IMR-90 (cell line): ENCODE measurements around the gene PSMA2. TPM values are rescaled to one million over a fixed set of nuclear protein-coding genes. Genes with fewer than 3 reads are reported as not detected.

Source experiments
- ATAC-seq: fragments of 200-7000 bp; cut with Tn5 transposase; 2 replicates; pipeline ENCODE4 v1.9.1; 2020; ENCODE audit warnings: low read depth, mild to moderate bottlenecking, moderate library complexity
- BruUV-seq: library from RNA; stranded (reverse); fragments of 400-500 nt; replicated peaks from 2 replicates; lab custom pipeline; 2021; lab: Mats Ljungman, UMichigan
- CTCF ChIA-PET: fragments of 300-600 bp; formaldehyde crosslinking; extraction: SDS; loops from one replicate; lab custom pipeline; 2021; ENCODE audit warnings: antibody characterized with exemption; lab: Yijun Ruan, JAX
- POLR2A ChIA-PET: fragments of 300-600 bp; sonication (Branson Sonifier 250); formaldehyde crosslinking; loops from one replicate; lab custom pipeline; 2022; ENCODE audit warnings: antibody characterized with exemption; ENCODE audit not compliant: unreplicated experiment; lab: Charles Lee
- DNase-seq: peaks from one replicate; pipeline ENCODE4 v3.0.0; 2013
- H2AFZ ChIP-seq: replicated peaks from 2 replicates; pipeline ENCODE3; 2013; ENCODE audit warnings: low read length, mild to moderate bottlenecking; ENCODE audit not compliant: poor library complexity
- H2AK5ac ChIP-seq: 2 replicates; pipeline ENCODE4 v1.6.1; 2013; ENCODE audit warnings: low read depth, low read length, inconsistent platforms
- H2AK9ac ChIP-seq: replicated peaks from 2 replicates; pipeline ENCODE3; 2013; ENCODE audit warnings: mild to moderate bottlenecking, low read depth, low read length, moderate library complexity; ENCODE audit not compliant: poor library complexity
- H2BK120ac ChIP-seq: 2 replicates; pipeline ENCODE4 v1.6.1; 2013; ENCODE audit warnings: low read depth, low read length, inconsistent platforms
- H2BK15ac ChIP-seq: 3 replicates; pipeline ENCODE4 v1.6.1; 2013; ENCODE audit warnings: low read depth, low read length, inconsistent platforms
- H2BK20ac ChIP-seq: 2 replicates; pipeline ENCODE4 v1.6.1; 2013; ENCODE audit warnings: low read depth, mild to moderate bottlenecking, inconsistent platforms, low read length, moderate library complexity
- H2BK5ac ChIP-seq: 2 replicates; pipeline ENCODE4 v1.6.1; 2013; ENCODE audit warnings: mild to moderate bottlenecking, low read depth, low read length, inconsistent platforms; ENCODE audit not compliant: poor library complexity, severe bottlenecking
- H3K14ac ChIP-seq: replicated peaks from 2 replicates; pipeline ENCODE4 v1.6.1; 2013; ENCODE audit warnings: low read depth, low read length, inconsistent platforms
- H3K18ac ChIP-seq: 2 replicates; pipeline ENCODE4 v1.6.1; 2013; ENCODE audit warnings: low read depth, low read length, control low read depth
- H3K23ac ChIP-seq: 2 replicates; pipeline ENCODE4 v1.6.1; 2013; ENCODE audit warnings: low read depth, low read length, inconsistent platforms
- H3K27ac ChIP-seq: 2 replicates; pipeline ENCODE4 v1.5.1; 2013; ENCODE audit warnings: mild to moderate bottlenecking, control low read depth, low read length; ENCODE audit not compliant: insufficient read depth
- H3K27me3 ChIP-seq: 2 replicates; pipeline ENCODE4 v1.6.1; 2013; ENCODE audit warnings: low read length; ENCODE audit not compliant: control insufficient read depth, insufficient read depth
- H3K36me3 ChIP-seq: 2 replicates; pipeline ENCODE4 v1.6.1; 2013; ENCODE audit warnings: low read length, mixed read lengths; ENCODE audit not compliant: control insufficient read depth, insufficient read depth
- H3K4ac ChIP-seq: 2 replicates; pipeline ENCODE4 v1.6.1; 2013; ENCODE audit warnings: low read depth, low read length, inconsistent platforms
- H3K4me1 ChIP-seq: 2 replicates; pipeline ENCODE4 v1.6.1; 2013; ENCODE audit warnings: low read length, mixed read lengths; ENCODE audit not compliant: control insufficient read depth, insufficient read depth
- H3K4me2 ChIP-seq: 2 replicates; pipeline ENCODE4 v1.6.1; 2013; ENCODE audit warnings: low read depth, mild to moderate bottlenecking, control low read depth, low read length, moderate library complexity
- H3K4me3 ChIP-seq: 2 replicates; pipeline ENCODE4 v1.5.1; 2013; ENCODE audit warnings: low read depth, mild to moderate bottlenecking, control low read depth, low read length, moderate library complexity; ENCODE audit not compliant: insufficient read depth
- H3K56ac ChIP-seq: 2 replicates; pipeline ENCODE4 v1.6.1; 2013; ENCODE audit warnings: low read length, inconsistent platforms; ENCODE audit not compliant: insufficient read depth; ENCODE audit errors: extremely low read depth
- H3K79me1 ChIP-seq, 2 experiments: 2 replicates each; pipeline ENCODE4 v1.6.1; 2013; ENCODE audit warnings: low read length in 2 of 2, inconsistent platforms in 1 of 2, low read depth in 1 of 2
- H3K9ac ChIP-seq: 2 replicates; pipeline ENCODE4 v1.6.1; 2013; ENCODE audit warnings: low read depth, low read length, control low read depth
- H3K9me1 ChIP-seq: 2 replicates; pipeline ENCODE4 v1.6.1; 2013; ENCODE audit warnings: low read length, inconsistent platforms; ENCODE audit not compliant: insufficient read depth
- H3K9me3 ChIP-seq: 2 replicates; pipeline ENCODE4 v1.6.1; 2013; ENCODE audit warnings: low read length; ENCODE audit not compliant: control insufficient read depth, insufficient read depth
- H4K20me1 ChIP-seq: 2 replicates; pipeline ENCODE4 v1.6.1; 2013; ENCODE audit warnings: low read length, inconsistent platforms; ENCODE audit not compliant: insufficient read depth
- H4K5ac ChIP-seq: 2 replicates; pipeline ENCODE4 v1.6.1; 2013; ENCODE audit warnings: mild to moderate bottlenecking, low read depth, low read length, control low read depth
- H4K8ac ChIP-seq, 2 experiments: 2 replicates each; pipeline ENCODE4 v1.6.1; 2013; ENCODE audit warnings: low read depth in 2 of 2, low read length in 2 of 2, control low read depth in 1 of 2, inconsistent platforms in 1 of 2
- H4K91ac ChIP-seq: 2 replicates; pipeline ENCODE4 v1.6.1; 2013; ENCODE audit warnings: low read depth, low read length, inconsistent platforms; ENCODE audit not compliant: insufficient read depth
- CEBPB ChIP-seq: IDR thresholded peaks from 2 replicates; pipeline ENCODE4 v1.6.1; 2012; ENCODE audit warnings: low read depth, low read length, improper control_type of control experiment
- CHD1 ChIP-seq: IDR thresholded peaks from 2 replicates; pipeline ENCODE4 v1.6.1; 2012; ENCODE audit warnings: low read depth, low read length, improper control_type of control experiment
- FOS ChIP-seq: fragments of 150-350 bp; IDR thresholded peaks from 2 replicates; pipeline ENCODE4 v1.6.1; 2016; ENCODE audit warnings: low read depth, low read length
- MAFK ChIP-seq: IDR thresholded peaks from 2 replicates; pipeline ENCODE4 v1.6.1; 2012; ENCODE audit warnings: low read depth, low read length, improper control_type of control experiment
- NFE2L2 ChIP-seq: fragments of 150-350 bp; IDR thresholded peaks from 2 replicates; pipeline ENCODE4 v1.6.1; 2016; ENCODE audit warnings: low read depth, mild to moderate bottlenecking, low read length
- POLR2A ChIP-seq: IDR thresholded peaks from 2 replicates; pipeline ENCODE4 v1.6.1; 2012; ENCODE audit warnings: mild to moderate bottlenecking, low read depth, low read length
- RAD21 ChIP-seq: IDR thresholded peaks from 2 replicates; pipeline ENCODE4 v1.6.1; 2012; ENCODE audit warnings: low read length, improper control_type of control experiment
- RFX5 ChIP-seq: IDR thresholded peaks from 2 replicates; pipeline ENCODE4 v1.8.0; 2012; ENCODE audit warnings: low read depth, mild to moderate bottlenecking, low read length, moderate library complexity
- WGBS, 2 experiments: methylation state at CpG; one replicate each; pipeline versions ENCODE4 v1.1.5 to v1.1.7; 2013; ENCODE audit warnings: missing lambda C conversion rate in 2 of 2; ENCODE audit not compliant: insufficient read length in 1 of 2; ENCODE audit errors: extremely low coverage in 2 of 2; 5-methylcytosine and 5-hydroxymethylcytosine counted together
- dilution Hi-C: fragments of 300-500 bp; cut with HindIII; formaldehyde crosslinking; loops from one replicate; pipeline ENCODE4 v1.14.3; 2018; ENCODE audit warnings: low sequenced_read_pairs; ENCODE audit not compliant: unreplicated experiment
- in situ Hi-C: fragments of 300-500 bp; cut with MboI; formaldehyde crosslinking; loops from 3 replicates; pipeline ENCODE4 v1.14.3; 2019; ENCODE audit warnings: low sequenced_read_pairs, inconsistent platforms, mixed read lengths
- intact Hi-C: fragments of 100-400 bp; cut with micrococcal nuclease; formaldehyde crosslinking; loops from 2 replicates; pipeline ENCODE4 v1.10.0; 2022
- polyA plus RNA-seq, 3 experiments: library from polyadenylated mRNA; depleted of rRNA; stranded (reverse); fragments of >200 nt; gene quantifications; 2 replicates each; pipeline ENCODE4 v1.2.3, GENCODE V29; 2012; ENCODE audit warnings: low replicate concordance in 1 of 3
- total RNA-seq: library from RNA; depleted of rRNA; stranded (reverse); fragments of >200 nt; gene quantifications from 2 replicates; pipeline ENCODE4 v1.2.3, GENCODE V29; 2012
- TF ChIP-seq, protein P1 (sequence below): fragments of 150-350 bp; IDR thresholded peaks from 2 replicates; pipeline ENCODE4 v1.6.1; 2017; ENCODE audit warnings: mild to moderate bottlenecking, antibody characterized with exemption, low read length, low read depth
- TF ChIP-seq, protein P2 (sequence below): conservative IDR thresholded peaks from 2 replicates; pipeline ENCODE4 v1.5.1; 2012; ENCODE audit warnings: mild to moderate bottlenecking, low read depth, low read length, improper control_type of control experiment

Gene PSMA2
- total and polyA plus RNA-seq, 2 of the 4 experiments (the other 2 are of a cell fraction), result 106 to 138 TPM

- no peak for TF ChIP-seq NFE2L2
- TF ChIP-seq, protein P1, sequence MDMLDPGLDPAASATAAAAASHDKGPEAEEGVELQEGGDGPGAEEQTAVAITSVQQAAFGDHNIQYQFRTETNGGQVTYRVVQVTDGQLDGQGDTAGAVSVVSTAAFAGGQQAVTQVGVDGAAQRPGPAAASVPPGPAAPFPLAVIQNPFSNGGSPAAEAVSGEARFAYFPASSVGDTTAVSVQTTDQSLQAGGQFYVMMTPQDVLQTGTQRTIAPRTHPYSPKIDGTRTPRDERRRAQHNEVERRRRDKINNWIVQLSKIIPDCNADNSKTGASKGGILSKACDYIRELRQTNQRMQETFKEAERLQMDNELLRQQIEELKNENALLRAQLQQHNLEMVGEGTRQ, result peak; percentile 98
Measured at GRCh38 chr7:42911454-42912447, 20.2 kb downstream of the PSMA2 start, which contains the start of gene C7orf25 (continued).

- Histone ChIP-seq H3K14ac (no peak overlapping the region), H3K9me1 (peaks cover 11% of the 10 kb centered on the region; the same call in 1 of the 2 replicates), H3K36me3 (peaks cover 3% of the 10 kb centered on the region), H2BK5ac (no peak overlapping the region), H3K4me1 (peaks cover 4% of the 10 kb centered on the region), H2AK9ac (no peak overlapping the region), H3K9ac (no peak overlapping the region), H4K91ac (no peak overlapping the region), H3K9me3 (no peaks in the 10 kb centered on the region), H2AFZ (no peak overlapping the region), H3K56ac (no peak overlapping the region), H3K4me3 (no peak overlapping the region), H3K27ac (no peak overlapping the region), H3K4me2 (no peak overlapping the region), H4K20me1 (no peaks in the 10 kb centered on the region; the same call in 1 of the 2 replicates), H4K5ac (no peak overlapping the region), H2AK5ac (no peak overlapping the region; the same call in 1 of the 2 replicates), H3K4ac (no peak overlapping the region), H3K27me3 (no peaks in the 10 kb centered on the region), H4K8ac (peak overlapping the region in 1 of 2 experiments; percentile 36; a peak in 1 of 4 replicates), H3K18ac (no peak overlapping the region), H3K79me1 (peaks cover 16 to 20% of the 10 kb centered on the region in 2 experiments), H3K23ac (0 out of 2 replicates have a peak overlapping the region, but pooled peaks have one; percentile 54), H2BK20ac (no peak overlapping the region), H2BK15ac (no peak overlapping the region), H2BK120ac (no peak overlapping the region)
- 100% methylated on average over 1 of the region's 2 CpGs; no CpG with 5 or more reads in 1 of the 2 experiments for WGBS, 2 experiments
- ChIA-PET CTCF (interaction anchor here (1.0 kb wide), 1 partner anchor 18 kb away, joined by 3 read pairs; no protein-coding TSS in a partner anchor), POLR2A (no interaction called here)
- dilution Hi-C loops, result no loop called here
- ATAC-seq (no peak), DNase-seq (no peak)
- intact Hi-C loops, result no loop called here
- in situ Hi-C loops, result no loop called here
- BruUV-seq, result no TSS peak
- TF ChIP-seq RAD21 (no peak), CEBPB (no peak), FOS (no peak), NFE2L2 (no peak), CHD1 (no peak), POLR2A (no peak), RFX5 (no peak), MAFK (no peak)
- TF ChIP-seq, protein P1, result no peak
- TF ChIP-seq, protein P2, sequence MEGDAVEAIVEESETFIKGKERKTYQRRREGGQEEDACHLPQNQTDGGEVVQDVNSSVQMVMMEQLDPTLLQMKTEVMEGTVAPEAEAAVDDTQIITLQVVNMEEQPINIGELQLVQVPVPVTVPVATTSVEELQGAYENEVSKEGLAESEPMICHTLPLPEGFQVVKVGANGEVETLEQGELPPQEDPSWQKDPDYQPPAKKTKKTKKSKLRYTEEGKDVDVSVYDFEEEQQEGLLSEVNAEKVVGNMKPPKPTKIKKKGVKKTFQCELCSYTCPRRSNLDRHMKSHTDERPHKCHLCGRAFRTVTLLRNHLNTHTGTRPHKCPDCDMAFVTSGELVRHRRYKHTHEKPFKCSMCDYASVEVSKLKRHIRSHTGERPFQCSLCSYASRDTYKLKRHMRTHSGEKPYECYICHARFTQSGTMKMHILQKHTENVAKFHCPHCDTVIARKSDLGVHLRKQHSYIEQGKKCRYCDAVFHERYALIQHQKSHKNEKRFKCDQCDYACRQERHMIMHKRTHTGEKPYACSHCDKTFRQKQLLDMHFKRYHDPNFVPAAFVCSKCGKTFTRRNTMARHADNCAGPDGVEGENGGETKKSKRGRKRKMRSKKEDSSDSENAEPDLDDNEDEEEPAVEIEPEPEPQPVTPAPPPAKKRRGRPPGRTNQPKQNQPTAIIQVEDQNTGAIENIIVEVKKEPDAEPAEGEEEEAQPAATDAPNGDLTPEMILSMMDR, result no peak
Measured at GRCh38 chr7:42910306-42910705, 21.7 kb downstream of the PSMA2 start.
